GM18499 (cell line): ENCODE data around the gene PRELID2.
"Not testable (repeated sequence)": the region's sequence is repeated elsewhere in the genome, so short reads cannot be mapped to it uniquely, and the experiment has no call there.

ENCODE experiments used
- ATAC-seq: cut with Tn5 transposase; IDR thresholded peaks from one replicate; pipeline ENCODE4 v1.9.1; 2021; ENCODE audit warnings: moderate number of reproducible peaks; ENCODE audit not compliant: insufficient read depth, unreplicated experiment

PRELID2 gene

DNA sequence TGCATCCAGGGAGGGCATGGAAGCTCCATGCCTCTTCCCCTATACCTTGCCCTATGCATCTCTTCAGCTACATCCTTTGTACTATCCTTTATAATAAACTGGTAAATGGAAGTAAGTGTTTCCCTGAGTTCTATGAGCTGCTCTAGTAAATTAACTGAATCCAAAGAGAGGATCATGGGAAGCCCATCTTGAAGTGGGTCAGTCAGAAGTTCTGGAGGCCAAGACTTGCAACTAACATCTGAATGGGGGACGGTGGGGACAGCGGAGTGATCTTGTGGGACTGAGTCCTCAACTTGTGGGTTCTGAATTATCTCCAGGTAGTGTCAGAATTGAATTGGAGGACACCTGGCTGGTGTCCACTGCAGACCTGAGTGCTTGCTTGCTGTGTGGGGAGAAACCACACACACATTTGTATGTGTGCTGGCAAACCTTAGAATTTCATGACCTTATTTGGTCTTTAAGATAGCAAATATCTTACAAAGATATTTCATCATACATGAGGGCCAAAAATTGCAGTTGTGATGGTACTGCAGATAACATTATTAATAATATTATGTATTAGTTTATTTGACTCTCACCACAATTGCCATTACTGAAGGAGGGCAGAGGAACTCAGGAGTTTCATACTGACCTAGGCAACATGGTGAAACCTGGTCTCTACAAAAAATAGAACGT is 5.5 kb upstream of the PRELID2 start:
- ATAC-seq: no peak

DNA sequence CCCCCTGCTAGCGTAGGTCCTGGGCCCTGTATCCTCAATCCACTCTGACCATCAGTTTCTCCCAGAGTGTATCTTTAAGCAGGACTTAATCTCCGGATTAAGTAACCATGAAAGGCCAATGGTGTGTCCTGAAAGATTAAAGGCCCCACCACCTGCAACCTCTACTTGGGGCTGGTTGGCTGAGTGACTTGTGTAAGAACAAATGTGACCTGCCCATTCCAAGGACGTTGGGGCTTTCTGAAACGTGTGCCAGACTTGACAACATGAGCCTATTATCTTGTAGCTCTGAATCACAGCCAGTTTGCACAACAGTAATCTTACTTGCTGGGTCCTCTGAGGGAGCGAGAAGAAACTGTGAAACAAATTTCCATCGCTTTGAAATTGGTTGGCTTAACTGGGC is 3.1 kb upstream of the PRELID2 start:
- ATAC-seq: no peak

DNA sequence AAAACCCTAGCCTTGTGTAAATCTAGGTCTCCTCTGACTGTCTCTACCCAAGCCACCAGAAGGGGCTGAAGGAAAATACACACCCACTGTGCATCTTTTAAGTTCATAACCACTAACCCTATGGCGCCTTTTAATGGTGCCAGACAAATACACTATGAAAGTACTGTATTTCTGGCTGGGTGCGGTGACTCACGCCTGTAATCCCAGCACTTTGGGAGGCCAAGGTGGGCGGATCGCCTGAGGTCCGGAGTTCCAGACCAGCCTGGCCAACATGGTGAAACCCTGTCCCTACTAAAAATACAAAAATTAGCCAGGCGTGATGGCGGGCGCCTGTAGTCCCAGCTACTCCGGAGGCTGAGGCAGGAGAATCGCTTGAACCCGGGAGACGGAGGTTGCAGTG is 1.1 kb upstream of the PRELID2 start:
- ATAC-seq: not testable (repeated sequence)

- ATAC-seq: no peak
Measured at GRCh38 chr5:145835848-145836239, 702 bp upstream of the PRELID2 start.

GRCh38 chr5:145834554-145834916 is 607 bp downstream of the PRELID2 start:
- ATAC-seq: no peak

DNA sequence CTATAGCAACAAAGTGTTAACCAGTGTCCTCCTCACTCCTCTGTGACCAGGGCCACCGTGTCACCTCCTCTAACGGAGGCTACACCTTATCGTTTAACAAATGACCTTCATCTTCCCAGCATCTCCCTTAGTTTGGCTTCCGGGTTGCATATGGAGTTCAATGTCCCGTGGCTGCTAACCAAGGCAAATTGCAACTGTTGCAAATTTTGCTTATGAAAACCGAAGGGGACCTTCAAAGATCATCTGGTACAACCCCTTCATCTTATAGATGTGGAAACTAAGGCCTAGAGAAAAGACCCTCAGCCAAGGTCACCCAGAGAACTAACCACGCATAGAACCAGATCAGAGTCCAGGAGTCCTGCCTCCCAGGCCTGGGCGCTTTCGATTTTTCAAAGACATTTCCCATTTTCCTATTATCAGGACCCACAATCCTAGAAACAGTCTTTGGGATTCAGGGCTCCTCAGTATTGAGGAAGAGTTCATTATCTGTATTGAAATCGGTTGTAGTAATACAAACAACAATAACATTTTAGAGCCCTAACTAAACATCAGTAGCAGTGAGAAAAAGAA is 1.4 kb downstream of the PRELID2 start:
- ATAC-seq: no peak

DNA sequence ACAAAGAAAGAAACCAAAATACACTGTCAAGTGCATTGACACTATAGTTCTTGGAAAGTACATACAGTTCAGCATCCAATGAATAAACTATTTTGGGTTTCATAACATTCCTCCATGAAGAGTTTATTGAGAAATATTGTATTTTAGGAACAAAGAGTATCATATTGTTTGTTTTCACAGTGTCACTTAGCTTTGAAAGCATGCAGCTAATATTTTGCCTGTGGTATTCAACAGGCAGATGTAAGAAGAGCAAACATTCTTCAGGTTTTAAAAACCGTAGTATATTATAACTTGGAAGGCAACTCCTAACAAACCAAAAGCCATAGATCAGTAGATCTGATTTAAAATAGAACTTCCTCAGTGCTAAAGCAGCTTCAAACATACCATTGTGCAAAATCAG is 4.5 kb downstream of the PRELID2 start:
- no peak for ATAC-seq

DNA sequence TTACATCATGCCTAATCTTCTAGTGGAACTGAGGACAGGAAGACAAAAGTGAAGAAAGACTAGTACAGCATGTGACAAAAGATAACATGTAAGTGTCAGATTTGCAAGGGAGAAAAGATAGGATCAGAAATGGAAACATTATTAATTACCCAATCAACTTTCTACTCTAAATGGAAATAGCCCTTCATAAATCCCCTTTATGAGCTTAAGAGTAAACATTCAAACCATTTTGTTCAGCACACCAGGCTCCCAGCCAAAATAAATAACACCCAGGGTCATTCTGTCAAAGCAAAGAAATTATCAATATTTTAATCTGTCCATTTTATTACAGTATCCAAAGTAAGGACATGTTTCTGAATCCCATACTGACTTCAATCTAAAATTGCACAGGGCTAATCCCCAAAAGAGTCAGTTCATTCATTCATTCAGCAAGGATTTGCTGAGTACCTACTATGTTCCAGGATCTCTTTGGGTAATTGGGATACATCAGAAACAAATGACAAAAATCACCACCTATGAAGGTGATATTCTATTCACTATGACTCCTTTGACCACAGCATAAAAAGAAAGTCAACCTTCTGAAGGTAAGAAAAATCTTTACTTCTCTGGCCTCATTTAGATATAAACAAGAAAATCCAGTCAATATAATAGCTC is 5.3 kb downstream of the PRELID2 start:
- no peak for ATAC-seq

- ATAC-seq: no peak
Measured at GRCh38 chr5:145826895-145827674, 8.1 kb downstream of the PRELID2 start.

DNA sequence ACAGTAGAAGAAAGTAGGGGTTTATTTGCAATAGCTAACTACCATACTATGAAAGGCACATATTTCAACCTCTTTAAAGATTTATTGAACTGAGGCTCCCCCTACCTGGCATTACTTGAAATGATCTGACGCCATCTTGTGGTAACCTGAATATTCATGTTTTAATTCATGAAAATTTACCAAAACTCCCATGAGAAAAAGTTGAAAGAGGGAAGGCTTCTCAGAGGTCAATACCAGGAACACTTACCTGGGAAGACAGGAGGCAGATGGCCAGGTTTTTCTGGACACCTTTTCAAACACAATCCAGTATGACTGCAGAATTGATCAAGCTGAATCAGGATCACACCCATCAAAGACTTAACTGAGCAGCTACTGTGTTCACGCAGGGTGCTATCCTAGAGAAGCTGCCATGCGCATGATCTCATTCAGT is 9.4 kb downstream of the PRELID2 start:
- no peak for ATAC-seq

- ATAC-seq: no peak
Measured at GRCh38 chr5:145824040-145824439, 11.1 kb downstream of the PRELID2 start.

DNA sequence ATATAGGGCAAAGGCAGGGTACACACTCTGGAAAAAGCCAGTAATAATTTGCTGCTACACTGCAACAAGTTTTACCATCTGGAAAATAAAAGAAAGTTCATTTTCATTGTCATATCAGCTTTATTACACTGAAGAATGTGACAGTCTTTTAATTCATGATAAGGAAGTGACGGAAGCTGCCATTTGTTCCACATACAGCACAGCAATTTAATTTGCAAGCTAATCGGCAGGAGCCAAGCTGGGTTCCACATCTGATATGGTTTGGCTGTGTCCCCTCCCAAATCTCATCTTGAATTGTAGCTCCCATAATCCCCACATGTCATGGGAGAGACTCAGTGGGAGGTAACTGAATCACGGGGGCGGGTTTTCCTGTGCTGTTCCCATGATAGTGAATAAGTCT is 16.5 kb downstream of the PRELID2 start:
- ATAC-seq: no peak

DNA sequence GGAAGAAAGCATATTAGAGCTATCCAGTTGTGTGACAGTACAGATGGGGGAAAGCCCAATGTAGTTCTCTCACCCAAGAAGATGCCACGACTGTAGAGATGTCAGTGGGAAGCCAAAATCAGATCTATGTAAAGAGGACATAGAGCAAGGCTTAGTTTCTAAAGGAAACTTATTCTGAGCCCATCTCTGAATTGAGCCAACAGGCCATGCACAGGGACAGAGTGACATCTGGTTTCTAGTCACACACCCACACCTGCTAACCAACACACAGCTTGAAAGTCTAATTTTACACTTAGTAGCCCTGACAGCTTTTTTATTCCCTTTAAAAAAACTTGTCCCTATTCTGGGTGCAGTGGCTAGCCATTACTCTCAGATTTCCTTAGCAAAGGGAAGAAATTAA is 22.3 kb downstream of the PRELID2 start:
- ATAC-seq: no peak

- ATAC-seq: no peak
Measured at GRCh38 chr5:145811834-145812625, 23.1 kb downstream of the PRELID2 start.

GRCh38 chr5:145806923-145807322 is 28.2 kb downstream of the PRELID2 start:
- ATAC-seq: no peak

- no peak for ATAC-seq
Measured at GRCh38 chr5:145805819-145806218, 29.3 kb downstream of the PRELID2 start.

GRCh38 chr5:145804701-145805100 is 30.4 kb downstream of the PRELID2 start:
- ATAC-seq: no peak

DNA sequence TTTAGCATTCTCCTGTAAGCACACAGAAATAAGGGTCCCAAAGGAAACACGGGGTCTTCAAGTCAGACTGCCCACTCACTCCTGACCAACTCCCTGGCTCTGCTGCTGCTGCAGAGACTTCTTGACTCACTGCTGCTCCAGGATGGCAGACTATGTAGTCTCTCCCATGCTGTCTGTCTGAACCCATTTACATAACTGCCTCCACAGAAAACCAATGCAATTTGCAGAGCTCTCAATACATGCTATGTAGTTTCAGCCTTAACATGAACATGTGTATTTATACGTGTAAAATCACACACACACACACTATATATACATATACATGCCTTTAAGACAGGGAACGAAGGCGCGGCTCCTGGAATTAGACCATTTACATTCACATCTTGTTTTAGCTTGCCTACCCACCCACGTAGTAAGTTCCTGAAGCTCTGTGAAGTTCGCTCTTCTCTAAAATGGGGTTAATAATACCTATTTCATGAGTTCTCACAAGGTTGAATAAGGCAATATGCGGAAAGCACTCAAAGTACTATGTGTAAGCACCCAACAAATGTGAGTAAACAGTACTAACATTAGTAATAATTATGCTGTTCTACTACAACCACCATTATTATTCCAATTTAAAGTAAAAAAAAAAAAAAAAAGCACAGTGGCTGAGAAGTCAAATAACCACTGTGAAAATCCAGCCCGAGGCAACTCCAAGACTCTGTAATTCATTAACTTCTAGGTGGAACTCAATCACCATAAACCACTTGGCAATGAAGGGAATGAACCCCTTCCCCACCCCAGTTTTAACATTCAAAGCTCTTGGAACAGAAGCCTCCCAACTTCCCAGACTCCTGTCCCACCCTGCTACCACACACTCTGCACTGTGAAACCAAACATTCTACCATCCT is 31.8 kb downstream of the PRELID2 start:
- no peak for ATAC-seq

GRCh38 chr5:145801195-145801594 is 33.9 kb downstream of the PRELID2 start:
- no peak for ATAC-seq
